ENCODE data around the gene FAM219B.

Gene FAM219B

GRCh38 chr15:74884428-74885223 lies 22.0 kb downstream of the FAM219B start:
- H3K36me3 ChIP-seq (ENCODE audit: low read length), result no peaks in the 10 kb centered on the region
- no peaks in the 10 kb centered on the region for H3K79me2 ChIP-seq (ENCODE audit: insufficient read depth, low read length)
- H3K27ac ChIP-seq (ENCODE audit: low read depth, low read length), result no peak overlapping the region
- peaks cover 16% of the 10 kb centered on the region for H3K9me3 ChIP-seq (ENCODE audit: insufficient read depth, low read length)
- H3K4me2 ChIP-seq (ENCODE audit: low read depth, low read length, poor library complexity, severe bottlenecking), result no peak overlapping the region
- no peak overlapping the region for H3K9ac ChIP-seq (ENCODE audit: low read length)
- no peaks in the 10 kb centered on the region for H3F3A ChIP-seq (ENCODE audit: insufficient read depth)
- no peaks in the 10 kb centered on the region for H3K27me3 ChIP-seq (ENCODE audit: low read length)
- H3K4me3 ChIP-seq (ENCODE audit: insufficient read depth, low read length, poor library complexity, severe bottlenecking), result no peak overlapping the region
- no peak overlapping the region for H2AFZ ChIP-seq (ENCODE audit: low read depth, low read length, severe bottlenecking)
- no peaks in the 10 kb centered on the region for H4K20me1 ChIP-seq (ENCODE audit: low read depth, low read length)
- H3K9me2 ChIP-seq (replicated peaks; ENCODE audit: insufficient read depth, low read length), result no peaks in the 10 kb centered on the region
- TF ChIP-seq CTCF (IDR thresholded peaks at IDR 0.05; ENCODE audit: insufficient read depth, low read length, poor library complexity, severe bottlenecking), result no peak
- TF ChIP-seq EZH2phosphoT487 (conservative IDR thresholded peaks at IDR 0.05; ENCODE audit: low read length), result no peak

- Histone ChIP-seq H3K4me2 (ENCODE audit: low read depth, low read length, poor library complexity, severe bottlenecking) (no peak overlapping the region), H3K27ac (ENCODE audit: low read depth, low read length) (no peak overlapping the region), H3K36me3 (ENCODE audit: low read length) (no peaks in the 10 kb centered on the region), H3K9me2 (replicated peaks; ENCODE audit: insufficient read depth, low read length) (no peaks in the 10 kb centered on the region), H3F3A (ENCODE audit: insufficient read depth) (no peaks in the 10 kb centered on the region), H3K4me3 (ENCODE audit: insufficient read depth, low read length, poor library complexity, severe bottlenecking) (no peak overlapping the region), H3K9ac (ENCODE audit: low read length) (no peak overlapping the region), H3K27me3 (ENCODE audit: low read length) (no peaks in the 10 kb centered on the region), H3K9me3 (ENCODE audit: insufficient read depth, low read length) (peaks cover 16% of the 10 kb centered on the region), H2AFZ (ENCODE audit: low read depth, low read length, severe bottlenecking) (no peak overlapping the region), H3K79me2 (ENCODE audit: insufficient read depth, low read length) (no peaks in the 10 kb centered on the region), H4K20me1 (ENCODE audit: low read depth, low read length) (no peaks in the 10 kb centered on the region)
- TF ChIP-seq EZH2phosphoT487 (conservative IDR thresholded peaks at IDR 0.05; ENCODE audit: low read length) (no peak), CTCF (IDR thresholded peaks at IDR 0.05; ENCODE audit: insufficient read depth, low read length, poor library complexity, severe bottlenecking) (no peak)
Measured at GRCh38 chr15:74882528-74882927, 24.1 kb downstream of the FAM219B start.

GRCh38 chr15:74878273-74878672 lies 28.4 kb downstream of the FAM219B start:
- no peak overlapping the region for H2AFZ ChIP-seq (ENCODE audit: low read depth, low read length, severe bottlenecking)
- H3K9me3 ChIP-seq (ENCODE audit: insufficient read depth, low read length), result peaks cover 15% of the 10 kb centered on the region
- H4K20me1 ChIP-seq (ENCODE audit: low read depth, low read length), result no peaks in the 10 kb centered on the region
- no peaks in the 10 kb centered on the region for H3K9me2 ChIP-seq (replicated peaks; ENCODE audit: insufficient read depth, low read length)
- no peak overlapping the region for H3K27ac ChIP-seq (ENCODE audit: low read depth, low read length)
- H3K4me2 ChIP-seq (ENCODE audit: low read depth, low read length, poor library complexity, severe bottlenecking), result no peak overlapping the region
- H3K27me3 ChIP-seq (ENCODE audit: low read length), result no peaks in the 10 kb centered on the region
- H3K79me2 ChIP-seq (ENCODE audit: insufficient read depth, low read length), result no peaks in the 10 kb centered on the region
- no peak overlapping the region for H3K9ac ChIP-seq (ENCODE audit: low read length)
- TF ChIP-seq EZH2phosphoT487 (conservative IDR thresholded peaks at IDR 0.05; ENCODE audit: low read length), result no peak
- no peak for TF ChIP-seq CTCF (IDR thresholded peaks at IDR 0.05; ENCODE audit: insufficient read depth, low read length, poor library complexity, severe bottlenecking)
- no peaks in the 10 kb centered on the region for H3F3A ChIP-seq (ENCODE audit: insufficient read depth)
- no peaks in the 10 kb centered on the region for H3K36me3 ChIP-seq (ENCODE audit: low read length)
- no peak overlapping the region for H3K4me3 ChIP-seq (ENCODE audit: insufficient read depth, low read length, poor library complexity, severe bottlenecking)

All from SU-DHL-6 (cell line).